ENCODE measurements around the gene PMAIP1.
A peak's percentile ranks its signal among the peaks of the same experiment; 100 is the strongest.
"Not testable (repeated sequence)": the region's sequence is repeated elsewhere in the genome, so short reads cannot be mapped to it uniquely, and the experiment has no call there.

The PMAIP1 gene

GRCh38 chr18:59899298-59900221, at the start of gene PMAIP1:
TSS of gene PMAIP1 (plus strand) at chr18:59899996. CDS start at chr18:59900178, 182 bp downstream.
- peak; percentile 92 for DNase-seq (ENCODE audit: low spot score)

GRCh38 chr18:59851784-59852399, 47.9 kb upstream of the PMAIP1 start:
- DNase-seq (ENCODE audit: low spot score): no peak

GRCh38 chr18:59852548-59852947, 47.2 kb upstream of the PMAIP1 start:
- DNase-seq (ENCODE audit: low spot score): no peak

GRCh38 chr18:59853380-59853779, 46.4 kb upstream of the PMAIP1 start:
- DNase-seq (ENCODE audit: low spot score): no peak

- DNase-seq (ENCODE audit: low spot score): not testable (repeated sequence)
These were observed 45.8 kb upstream of the PMAIP1 start for GRCh38 chr18:59853988-59854387.

- no peak for DNase-seq (ENCODE audit: low spot score)
These were observed 38.8 kb upstream of the PMAIP1 start for GRCh38 chr18:59861009-59861408.

- DNase-seq (ENCODE audit: low spot score): peak; percentile 83
These were observed 37.6 kb upstream of the PMAIP1 start for GRCh38 chr18:59861963-59862819.

GRCh38 chr18:59865241-59865986, 34.4 kb upstream of the PMAIP1 start:
- DNase-seq (ENCODE audit: low spot score): no peak

GRCh38 chr18:59866551-59867269, 33.1 kb upstream of the PMAIP1 start:
- no peak for DNase-seq (ENCODE audit: low spot score)

- no peak for DNase-seq (ENCODE audit: low spot score)
These were observed 32.3 kb upstream of the PMAIP1 start for GRCh38 chr18:59867337-59868104.

- DNase-seq (ENCODE audit: low spot score): no peak
These were observed 29.1 kb upstream of the PMAIP1 start for GRCh38 chr18:59870623-59871130.

- no peak for DNase-seq (ENCODE audit: low spot score)
These were observed 28.0 kb upstream of the PMAIP1 start for GRCh38 chr18:59871711-59872362.

- no peak for DNase-seq (ENCODE audit: low spot score)
These were observed 26.2 kb upstream of the PMAIP1 start for GRCh38 chr18:59873641-59874040.

GRCh38 chr18:59874166-59874565, 25.6 kb upstream of the PMAIP1 start:
- DNase-seq (ENCODE audit: low spot score): no peak

GRCh38 chr18:59876310-59876626, 23.5 kb upstream of the PMAIP1 start:
- no peak for DNase-seq (ENCODE audit: low spot score)

- no peak for DNase-seq (ENCODE audit: low spot score)
These were observed 22.4 kb upstream of the PMAIP1 start for GRCh38 chr18:59877361-59877760.

- no peak for DNase-seq (ENCODE audit: low spot score)
These were observed 21.2 kb upstream of the PMAIP1 start for GRCh38 chr18:59878644-59879043.

- DNase-seq (ENCODE audit: low spot score): peak; percentile 37
These were observed 17.8 kb upstream of the PMAIP1 start for GRCh38 chr18:59881728-59882656.
